NAMALWA (cell line): ENCODE data around the gene CCNG2.

Experiments used
- DNase-seq: peaks from one replicate; pipeline ENCODE4 v3.0.0-alpha.2; 2015; ENCODE audit warnings: low spot score

The CCNG2 gene

DNA sequence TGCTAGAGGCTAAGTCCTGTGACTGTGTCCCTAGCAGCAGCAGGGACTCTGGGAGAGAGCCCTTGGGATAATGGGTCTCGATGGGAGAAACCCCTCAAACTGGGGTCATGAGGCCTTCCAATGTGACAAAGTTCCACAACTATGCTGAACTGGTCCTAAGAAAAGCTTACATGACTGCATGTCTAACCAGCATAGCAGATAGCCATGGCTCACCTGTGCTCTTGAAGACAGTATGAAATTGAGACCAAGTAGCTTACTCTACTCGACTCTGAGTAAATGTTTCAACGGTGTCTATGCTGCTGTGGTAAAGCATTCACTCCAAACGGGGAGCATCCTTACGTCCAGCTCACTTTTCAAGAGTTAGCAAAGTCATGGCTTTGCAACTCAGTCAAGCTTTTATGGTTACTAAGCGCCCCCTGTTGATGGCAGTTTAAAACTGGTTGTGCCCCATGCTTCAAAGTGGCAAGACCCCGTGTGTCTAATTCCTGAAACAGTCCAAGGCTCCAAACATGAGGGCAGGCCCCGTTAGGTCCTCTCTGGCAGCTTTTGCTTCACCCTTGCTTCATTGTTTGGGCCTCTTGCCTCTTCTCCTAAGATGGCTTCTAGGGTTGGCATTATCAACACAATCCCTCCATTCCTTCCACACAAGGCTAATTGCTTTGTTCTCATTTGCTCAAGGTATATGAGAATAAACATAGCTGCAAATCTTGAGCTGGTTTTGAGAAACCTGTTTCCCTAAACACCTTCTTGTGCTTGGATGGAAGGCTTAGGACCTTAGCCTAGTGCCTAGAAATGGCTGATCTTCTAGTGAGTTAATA is 46.6 kb downstream of the CCNG2 start:
- DNase-seq, result peak; percentile 89

DNA sequence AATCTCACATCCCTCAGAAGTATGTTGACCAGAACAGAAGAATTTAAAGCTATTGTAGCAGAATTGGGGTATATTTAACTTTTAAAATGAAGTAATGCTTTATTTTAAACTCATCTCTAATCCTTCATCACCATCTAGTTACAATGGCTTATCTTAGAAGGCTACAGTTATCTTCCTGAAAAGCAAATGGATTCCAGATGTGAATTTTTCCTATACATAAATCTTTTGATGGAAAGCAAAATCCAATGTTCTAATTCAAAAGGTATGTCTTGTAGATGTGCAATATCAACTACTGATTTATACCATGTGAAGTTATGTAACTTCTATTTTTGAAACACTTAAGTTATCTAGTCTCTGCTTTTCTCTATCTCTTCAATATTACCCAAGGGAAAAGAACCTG is 47.6 kb downstream of the CCNG2 start:
- no peak for DNase-seq

DNA sequence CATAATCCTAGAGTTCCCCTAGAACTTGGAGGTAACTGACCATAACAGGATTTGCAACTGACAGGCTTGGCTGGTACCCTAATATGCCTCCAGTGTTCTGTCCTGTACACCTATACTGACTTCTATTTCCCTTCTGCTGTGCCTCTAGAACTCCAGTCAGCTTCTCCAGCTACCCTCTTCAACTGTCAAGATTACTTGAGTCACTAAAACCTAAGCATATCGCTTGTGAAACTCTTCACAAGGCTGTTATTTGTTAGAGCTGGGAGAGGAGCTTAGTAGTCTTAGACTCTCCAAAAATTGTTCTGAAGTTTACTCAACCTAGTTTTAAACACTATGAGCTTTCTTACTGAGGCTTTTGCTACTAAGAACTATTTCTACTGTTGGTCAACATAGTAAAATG is 52.0 kb downstream of the CCNG2 start:
- no peak for DNase-seq

DNA sequence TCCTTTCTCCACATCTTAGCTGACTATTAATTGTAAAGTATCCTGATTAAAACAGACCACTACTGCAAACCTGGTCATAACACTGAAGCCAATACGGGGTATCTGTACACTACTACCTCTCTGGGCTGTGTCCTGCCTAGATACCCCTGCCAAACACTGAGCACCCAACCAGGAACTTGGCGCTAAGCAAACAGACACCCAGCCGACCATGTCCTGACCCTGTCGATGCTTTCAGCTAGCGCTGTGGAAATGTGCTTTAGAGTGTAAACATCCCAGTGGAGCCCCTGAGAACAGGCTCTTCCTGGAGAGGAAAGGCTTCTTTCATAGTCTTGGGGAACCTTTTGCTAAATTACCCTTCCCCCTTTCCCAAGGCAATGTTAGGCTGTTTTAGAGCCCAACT is 52.9 kb downstream of the CCNG2 start:
- no peak for DNase-seq

DNA sequence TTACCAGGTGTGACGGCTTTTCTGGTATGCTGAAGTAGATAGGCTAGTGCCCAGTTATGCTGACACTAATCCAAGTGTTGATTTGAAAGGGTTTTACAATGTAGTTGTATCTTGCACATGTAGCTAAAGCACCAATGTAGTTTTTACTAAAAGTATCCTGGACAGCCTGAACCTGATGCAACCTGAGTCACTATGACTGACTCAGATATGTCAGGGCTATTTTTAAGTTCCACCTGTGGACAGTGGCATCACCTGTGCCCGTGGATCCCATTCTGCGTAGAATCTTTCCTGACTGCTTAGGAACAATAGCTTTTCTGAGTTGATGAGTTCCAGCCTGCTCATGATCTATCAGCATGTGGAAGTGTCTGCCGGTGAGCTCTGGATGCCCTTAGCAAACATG is 58.1 kb downstream of the CCNG2 start:
- DNase-seq, result no peak

DNA sequence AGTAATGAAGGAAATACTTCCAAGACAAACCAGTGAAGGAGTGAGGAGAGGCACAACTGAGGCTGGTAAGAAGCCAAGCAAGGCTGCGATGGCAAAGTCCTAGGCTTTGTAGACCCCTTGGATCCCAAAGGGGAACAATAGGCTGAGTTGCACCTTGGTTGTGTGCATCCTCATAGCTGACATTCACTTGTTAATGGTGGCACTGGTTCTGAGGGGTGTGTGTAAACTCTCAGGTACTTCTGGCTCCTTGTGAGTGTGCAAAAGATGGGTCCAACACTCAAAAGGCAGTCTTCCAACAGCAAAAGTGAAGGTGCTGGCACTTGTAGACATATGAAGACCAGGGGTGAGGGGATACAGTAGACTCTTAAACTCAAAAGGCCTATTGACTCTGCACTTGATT is 60.5 kb downstream of the CCNG2 start:
- DNase-seq, result no peak

DNA sequence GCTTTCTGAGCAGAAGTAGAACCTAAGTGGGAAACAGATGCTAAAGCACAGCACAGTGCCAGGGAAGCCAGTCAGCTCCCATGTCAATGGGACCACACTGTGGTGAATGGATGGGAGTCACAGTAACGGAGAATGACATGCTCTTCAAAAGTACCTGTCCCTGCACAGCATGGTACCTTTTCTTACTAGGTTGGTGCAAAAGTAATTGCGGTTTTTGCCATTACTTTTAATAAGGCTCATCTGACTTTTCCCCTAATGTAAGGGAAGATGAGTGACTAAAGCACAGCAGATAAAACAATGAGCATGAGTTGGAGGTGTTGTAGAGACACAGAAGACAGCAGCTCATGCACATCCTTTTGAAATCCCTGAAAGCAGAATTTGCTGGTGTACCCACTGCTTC is 62.3 kb downstream of the CCNG2 start:
- no peak for DNase-seq
